SW480 (cell line): ENCODE data around the gene GALR3.
A peak's percentile ranks its signal among the peaks of the same experiment; 100 is the strongest.

Experiments used
- DNase-seq: peaks from one replicate; pipeline ENCODE4 v3.0.0-alpha.2; 2016; ENCODE audit warnings: low spot score

The GALR3 gene

GRCh38 chr22:37822079-37822833, 926 bp upstream of the GALR3 start:
- DNase-seq = no peak

- no peak for DNase-seq
Observed at GRCh38 chr22:37824674-37825641, 1.8 kb downstream of the GALR3 start.

- no peak for DNase-seq
Observed at GRCh38 chr22:37827056-37827455, 3.9 kb downstream of the GALR3 start.

- DNase-seq = no peak
Observed at GRCh38 chr22:37830093-37830842, 7.1 kb downstream of the GALR3 start.

GRCh38 chr22:37831472-37831871, 8.3 kb downstream of the GALR3 start:
- no peak for DNase-seq

GRCh38 chr22:37832022-37832857, 9.1 kb downstream of the GALR3 start:
- no peak for DNase-seq

- no peak for DNase-seq
Observed at GRCh38 chr22:37842015-37842793, 19.0 kb downstream of the GALR3 start.

- DNase-seq = peak; percentile 51
Observed at GRCh38 chr22:37843741-37844089, 20.5 kb downstream of the GALR3 start.

GRCh38 chr22:37844904-37845329, 21.7 kb downstream of the GALR3 start:
- no peak for DNase-seq

GRCh38 chr22:37846433-37846832, 23.3 kb downstream of the GALR3 start:
- no peak for DNase-seq

GRCh38 chr22:37848587-37849088, 25.5 kb downstream of the GALR3 start:
- DNase-seq = peak; percentile 36

GRCh38 chr22:37849089-37849751, 26.0 kb downstream of the GALR3 start, which contains the start of gene EIF3L:
EIF3L (plus strand) TSS chr22:37849419; CDS start chr22:37849450, 31 bp downstream.
- DNase-seq = peak; percentile 86

GRCh38 chr22:37850801-37851200, 27.6 kb downstream of the GALR3 start:
- no peak for DNase-seq

GRCh38 chr22:37852418-37852817, 29.2 kb downstream of the GALR3 start:
- DNase-seq = no peak

GRCh38 chr22:37854946-37855345, 31.8 kb downstream of the GALR3 start:
- no peak for DNase-seq

- DNase-seq = no peak
Observed at GRCh38 chr22:37855462-37855861, 32.3 kb downstream of the GALR3 start.

GRCh38 chr22:37860796-37861421, 37.7 kb downstream of the GALR3 start:
- DNase-seq = no peak

- DNase-seq = no peak
Observed at GRCh38 chr22:37862570-37863325, 39.6 kb downstream of the GALR3 start.
